Activated CD4-positive, alpha-beta memory T cell treated with anti-CD3 and anti-CD28 coated beads for 36 hours (primary cell): ENCODE data around the gene SCN5A. TPM values are rescaled to one million over a fixed set of nuclear protein-coding genes. Genes with fewer than 3 reads are reported as not detected.

Experiments used
- CTCF ChIA-PET: fragments of 350-600 bp; sonication (Branson Sonifier 250); formaldehyde crosslinking; loops from one replicate; lab custom pipeline; 2021; ENCODE audit warnings: antibody characterized with exemption, inconsistent platforms; lab: Charles Lee
- POLR2A ChIA-PET: fragments of 350-600 bp; sonication (Branson Sonifier 250); formaldehyde crosslinking; loops from one replicate; lab custom pipeline; 2021; ENCODE audit warnings: antibody characterized with exemption; lab: Charles Lee
- DNase-seq: peaks from one replicate; pipeline ENCODE4 v3.0.0-alpha.2; 2020
- H3K27ac Mint-ChIP-seq: one replicate; pipeline ENCODE4 v1.8.0; 2021; ENCODE audit warnings: mixed read lengths
- H3K27me3 Mint-ChIP-seq: one replicate; pipeline ENCODE4 v1.8.0; 2021; ENCODE audit warnings: mixed read lengths
- H3K36me3 Mint-ChIP-seq: one replicate; pipeline ENCODE4 v1.8.0; 2021; ENCODE audit warnings: mixed read lengths
- H3K4me1 Mint-ChIP-seq: one replicate; pipeline ENCODE4 v1.8.0; 2021; ENCODE audit warnings: low read depth, mixed read lengths
- H3K4me3 Mint-ChIP-seq: one replicate; pipeline ENCODE4 v1.8.0; 2021; ENCODE audit warnings: mild to moderate bottlenecking, mixed read lengths
- H3K9me3 Mint-ChIP-seq: one replicate; pipeline ENCODE4 v1.8.0; 2021; ENCODE audit warnings: mixed read lengths
- intact Hi-C: fragments of 100-400 bp; cut with micrococcal nuclease; formaldehyde crosslinking; loops from one replicate; pipeline ENCODE4 v1.15.1; 2023
- total RNA-seq, 2 experiments: library from RNA; stranded (reverse); gene quantifications; one replicate each; pipeline ENCODE4 v1.2.3, GENCODE V29; 2021

The SCN5A gene
- total RNA-seq, 2 experiments from 2014 or later: 0.12 to 0.34 TPM

GRCh38 chr3:38580450-38581382 lies 68.8 kb downstream of the SCN5A start:
- intact Hi-C loops: no loop called here
- no peak overlapping the region for H3K27ac Mint-ChIP-seq
- no peaks in the 10 kb centered on the region for H3K9me3 Mint-ChIP-seq
- CTCF ChIA-PET: no interaction called here
- no peaks in the 10 kb centered on the region for H3K27me3 Mint-ChIP-seq
- no peaks in the 10 kb centered on the region for H3K36me3 Mint-ChIP-seq
- no peaks in the 10 kb centered on the region for H3K4me1 Mint-ChIP-seq
- DNase-seq: no peak
- POLR2A ChIA-PET: no interaction called here
- H3K4me3 Mint-ChIP-seq: no peak overlapping the region

GRCh38 chr3:38579551-38580449 lies 69.7 kb downstream of the SCN5A start:
- H3K27me3 Mint-ChIP-seq: no peaks in the 10 kb centered on the region
- no peak overlapping the region for H3K27ac Mint-ChIP-seq
- no peaks in the 10 kb centered on the region for H3K36me3 Mint-ChIP-seq
- H3K9me3 Mint-ChIP-seq: no peaks in the 10 kb centered on the region
- no peaks in the 10 kb centered on the region for H3K4me1 Mint-ChIP-seq
- ChIA-PET POLR2A (no interaction called here), CTCF (no interaction called here)
- no peak overlapping the region for H3K4me3 Mint-ChIP-seq
- no peak for DNase-seq
- intact Hi-C loops: no loop called here

- no peak overlapping the region for H3K27ac Mint-ChIP-seq
- intact Hi-C loops: no loop called here
- POLR2A ChIA-PET: no interaction called here
- H3K36me3 Mint-ChIP-seq: no peaks in the 10 kb centered on the region
- no peaks in the 10 kb centered on the region for H3K4me1 Mint-ChIP-seq
- no peaks in the 10 kb centered on the region for H3K27me3 Mint-ChIP-seq
- no peaks in the 10 kb centered on the region for H3K9me3 Mint-ChIP-seq
- CTCF ChIA-PET: no interaction called here
- no peak for DNase-seq
- H3K4me3 Mint-ChIP-seq: no peak overlapping the region
Measured at GRCh38 chr3:38579141-38579540, 70.3 kb downstream of the SCN5A start.

GRCh38 chr3:38578551-38578950 lies 70.9 kb downstream of the SCN5A start:
- H3K9me3 Mint-ChIP-seq: no peaks in the 10 kb centered on the region

GRCh38 chr3:38578081-38578475 lies 71.4 kb downstream of the SCN5A start:
- H3K36me3 Mint-ChIP-seq: no peaks in the 10 kb centered on the region
- POLR2A ChIA-PET: no interaction called here

More at GRCh38 chr3:38578551-38578950, 70.9 kb downstream of the SCN5A start:
- intact Hi-C loops: no loop called here
- Mint-ChIP-seq H3K36me3 (no peaks in the 10 kb centered on the region), H3K4me1 (no peaks in the 10 kb centered on the region), H3K4me3 (no peak overlapping the region), H3K27me3 (no peaks in the 10 kb centered on the region), H3K27ac (no peak overlapping the region)
- ChIA-PET POLR2A (no interaction called here), CTCF (interaction anchor here (1.1 kb wide), 1 partner anchor 68 kb away, joined by 3 read pairs; no protein-coding TSS in a partner anchor)
- DNase-seq: no peak

GRCh38 chr3:38577371-38578080 lies 72.0 kb downstream of the SCN5A start:
- no peak for DNase-seq
- ChIA-PET POLR2A (no interaction called here), CTCF (interaction anchor here (1.1 kb wide), 1 partner anchor 69 kb away, joined by 3 read pairs; no protein-coding TSS in a partner anchor)
- intact Hi-C loops: no loop called here
- H3K4me3 Mint-ChIP-seq: no peak overlapping the region
- no peaks in the 10 kb centered on the region for H3K36me3 Mint-ChIP-seq
- no peak overlapping the region for H3K27ac Mint-ChIP-seq
- H3K9me3 Mint-ChIP-seq: no peaks in the 10 kb centered on the region
- H3K27me3 Mint-ChIP-seq: no peaks in the 10 kb centered on the region
- H3K4me1 Mint-ChIP-seq: no peaks in the 10 kb centered on the region

More at GRCh38 chr3:38578081-38578475, 71.4 kb downstream of the SCN5A start:
- Mint-ChIP-seq H3K27ac (no peak overlapping the region), H3K27me3 (no peaks in the 10 kb centered on the region), H3K4me1 (no peaks in the 10 kb centered on the region), H3K9me3 (no peaks in the 10 kb centered on the region), H3K4me3 (no peak overlapping the region)
- CTCF ChIA-PET: interaction anchor here (1.1 kb wide), 1 partner anchor 68 kb away, joined by 3 read pairs; no protein-coding TSS in a partner anchor
- intact Hi-C loops: no loop called here
- no peak for DNase-seq

- no peak overlapping the region for H3K27ac Mint-ChIP-seq
- H3K4me3 Mint-ChIP-seq: no peak overlapping the region
- DNase-seq: no peak
- intact Hi-C loops: no loop called here
- no peaks in the 10 kb centered on the region for H3K9me3 Mint-ChIP-seq
- no peaks in the 10 kb centered on the region for H3K27me3 Mint-ChIP-seq
- ChIA-PET CTCF (interaction anchor here (1.3 to 1.5 kb wide), 2 partner anchors 56 to 79 kb away, joined by 3 to 4 read pairs; no protein-coding TSS in a partner anchor), POLR2A (no interaction called here)
- no peaks in the 10 kb centered on the region for H3K36me3 Mint-ChIP-seq
- H3K4me1 Mint-ChIP-seq: no peaks in the 10 kb centered on the region
Measured at GRCh38 chr3:38576526-38577370, 72.7 kb downstream of the SCN5A start.

GRCh38 chr3:38576131-38576525 lies 73.4 kb downstream of the SCN5A start:
- Mint-ChIP-seq H3K4me3 (no peak overlapping the region), H3K4me1 (no peaks in the 10 kb centered on the region), H3K36me3 (no peaks in the 10 kb centered on the region), H3K9me3 (no peaks in the 10 kb centered on the region), H3K27ac (no peak overlapping the region), H3K27me3 (no peaks in the 10 kb centered on the region)
- intact Hi-C loops: no loop called here
- no peak for DNase-seq
- ChIA-PET POLR2A (no interaction called here), CTCF (interaction anchor here (1.3 to 1.5 kb wide), 2 partner anchors 55 to 79 kb away, joined by 3 to 4 read pairs; no protein-coding TSS in a partner anchor)

GRCh38 chr3:38575279-38575843 lies 74.1 kb downstream of the SCN5A start:
- peaks cover 3% of the 10 kb centered on the region for H3K9me3 Mint-ChIP-seq
- intact Hi-C loops: no loop called here
- H3K4me1 Mint-ChIP-seq: no peaks in the 10 kb centered on the region
- no peak overlapping the region for H3K27ac Mint-ChIP-seq
- no peaks in the 10 kb centered on the region for H3K27me3 Mint-ChIP-seq
- POLR2A ChIA-PET: no interaction called here
- no peak for DNase-seq
- no peaks in the 10 kb centered on the region for H3K36me3 Mint-ChIP-seq
- no peak overlapping the region for H3K4me3 Mint-ChIP-seq
- CTCF ChIA-PET: interaction anchor here (0.8 to 1.5 kb wide), 3 partner anchors 18 to 80 kb away, joined by 3 to 4 read pairs (median 4); no protein-coding TSS in a partner anchor

- Mint-ChIP-seq H3K36me3 (no peaks in the 10 kb centered on the region), H3K4me1 (no peaks in the 10 kb centered on the region), H3K27ac (no peak overlapping the region), H3K9me3 (peaks cover 3% of the 10 kb centered on the region), H3K27me3 (no peaks in the 10 kb centered on the region), H3K4me3 (no peak overlapping the region)
- ChIA-PET CTCF (interaction anchor here (0.8 to 1.5 kb wide), 2 partner anchors 19 to 81 kb away, joined by 3 to 4 read pairs; no protein-coding TSS in a partner anchor), POLR2A (interaction anchor here (0.7 kb wide), 1 partner anchor 11 kb away, joined by 4 read pairs; no protein-coding TSS in a partner anchor)
- intact Hi-C loops: no loop called here
- no peak for DNase-seq
Measured at GRCh38 chr3:38574411-38575278, 74.8 kb downstream of the SCN5A start.
